ENCODE results near the gene ANAPC1.
A peak's percentile ranks its signal among the peaks of the same experiment; 100 is the strongest.
"Not testable (repeated sequence)": the region's sequence is repeated elsewhere in the genome, so short reads cannot be mapped to it uniquely, and the experiment has no call there.

The ANAPC1 gene

GRCh38 chr2:111883661-111884591, at the start of gene ANAPC1:
Gene ANAPC1, minus strand, starts transcription at chr2:111884193. Its CDS starts 3,368 bp downstream, at chr2:111880825.
- DNase-seq (ENCODE audit: low read depth, low spot score), result no peak

- no peak for DNase-seq (ENCODE audit: low read depth, low spot score)
These were observed 48.9 kb upstream of the ANAPC1 start for GRCh38 chr2:111932841-111933291.

DNA sequence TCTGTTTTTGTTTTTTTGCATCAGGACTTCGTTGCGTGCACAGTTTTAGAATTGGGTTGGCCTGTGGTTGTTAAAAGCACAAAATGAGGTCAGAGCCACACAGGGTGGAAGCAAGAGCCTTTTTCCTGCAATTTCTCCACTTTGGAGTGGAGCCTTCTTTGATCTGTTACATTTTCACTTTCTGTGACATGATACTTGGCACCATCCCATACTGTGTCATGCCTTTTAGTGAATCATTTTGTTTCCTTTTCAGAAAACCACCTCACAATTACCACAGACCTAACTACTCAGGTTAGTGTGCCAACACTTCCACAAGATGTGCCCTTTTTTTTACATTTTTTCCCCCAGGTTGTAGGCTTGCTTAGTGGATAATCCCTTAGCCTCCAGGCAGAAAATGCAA, 46.9 kb upstream of the ANAPC1 start:
- DNase-seq (ENCODE audit: low read depth, low spot score), result no peak

- DNase-seq (ENCODE audit: low read depth, low spot score), result no peak
These were observed 46.4 kb upstream of the ANAPC1 start for GRCh38 chr2:111930409-111930808.

DNA sequence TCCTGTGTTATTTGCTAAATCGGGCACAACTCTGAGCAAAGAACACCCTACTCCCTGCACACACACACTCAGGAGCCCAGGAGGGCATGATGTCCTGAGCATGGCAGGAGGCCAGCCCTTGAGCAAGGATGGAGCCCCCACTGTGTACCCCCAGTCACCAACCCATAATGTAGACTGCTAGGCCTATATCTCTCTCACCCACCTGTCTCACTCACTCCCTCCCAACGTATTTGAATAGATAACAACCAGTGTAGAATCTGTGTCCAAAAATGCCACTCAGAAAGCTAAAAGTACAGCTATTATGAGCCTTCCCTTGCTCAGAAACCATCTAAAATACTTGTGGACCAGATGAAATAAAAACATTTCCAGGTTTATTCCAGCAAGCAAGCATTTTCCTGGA, 43.7 kb upstream of the ANAPC1 start:
- DNase-seq (ENCODE audit: low read depth, low spot score), result no peak

DNA sequence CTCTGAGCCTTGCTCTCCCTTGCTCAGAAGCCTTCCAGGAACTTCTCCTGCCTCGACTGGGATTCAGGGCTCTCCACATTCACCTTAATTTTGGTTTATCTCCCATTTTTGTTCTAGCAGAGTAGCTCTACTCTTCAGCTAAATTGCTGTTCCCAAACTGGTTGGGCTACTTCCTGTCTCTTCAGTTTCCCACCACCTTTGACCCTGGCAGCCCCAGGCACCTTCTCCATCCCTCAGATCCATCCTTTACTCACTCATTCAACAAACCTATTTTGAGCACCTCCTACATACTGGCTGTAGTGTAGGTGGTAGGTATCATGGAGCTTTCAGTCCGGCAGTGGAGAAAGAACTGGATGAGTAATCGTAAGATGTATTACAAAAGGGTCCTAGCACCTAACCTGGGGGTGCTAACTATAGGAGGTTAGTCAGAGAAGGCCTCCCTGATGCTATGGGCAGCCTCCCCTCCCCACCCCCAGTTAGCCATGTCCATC, 40.7 kb upstream of the ANAPC1 start:
- no peak for DNase-seq (ENCODE audit: low read depth, low spot score)

DNA sequence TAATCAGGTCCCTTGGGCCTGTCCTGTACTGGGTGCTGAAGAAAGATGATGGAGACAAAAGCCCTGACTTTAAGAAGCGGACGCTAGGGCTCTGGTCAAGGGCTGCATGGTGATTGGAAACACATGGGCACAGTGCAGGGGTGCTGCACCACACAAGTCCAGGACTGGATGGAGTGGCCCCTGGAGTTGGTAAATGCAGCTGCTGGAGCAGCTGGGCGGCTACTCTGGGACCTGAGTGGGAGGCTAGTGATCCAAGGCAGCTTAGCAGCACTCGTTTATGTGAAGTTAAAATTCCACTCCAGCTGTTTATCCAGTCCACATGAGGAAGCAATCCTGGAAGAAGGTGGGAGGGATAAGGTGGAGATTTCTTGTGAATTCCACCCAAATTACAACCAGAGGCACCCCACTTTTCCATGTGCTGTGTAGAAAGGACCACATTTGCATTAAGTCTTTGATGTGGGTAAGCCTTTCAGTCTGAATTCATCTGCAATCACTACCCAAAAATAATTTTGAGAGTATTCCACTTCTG, 39.3 kb upstream of the ANAPC1 start:
- DNase-seq (ENCODE audit: low read depth, low spot score), result peak; percentile 41

DNA sequence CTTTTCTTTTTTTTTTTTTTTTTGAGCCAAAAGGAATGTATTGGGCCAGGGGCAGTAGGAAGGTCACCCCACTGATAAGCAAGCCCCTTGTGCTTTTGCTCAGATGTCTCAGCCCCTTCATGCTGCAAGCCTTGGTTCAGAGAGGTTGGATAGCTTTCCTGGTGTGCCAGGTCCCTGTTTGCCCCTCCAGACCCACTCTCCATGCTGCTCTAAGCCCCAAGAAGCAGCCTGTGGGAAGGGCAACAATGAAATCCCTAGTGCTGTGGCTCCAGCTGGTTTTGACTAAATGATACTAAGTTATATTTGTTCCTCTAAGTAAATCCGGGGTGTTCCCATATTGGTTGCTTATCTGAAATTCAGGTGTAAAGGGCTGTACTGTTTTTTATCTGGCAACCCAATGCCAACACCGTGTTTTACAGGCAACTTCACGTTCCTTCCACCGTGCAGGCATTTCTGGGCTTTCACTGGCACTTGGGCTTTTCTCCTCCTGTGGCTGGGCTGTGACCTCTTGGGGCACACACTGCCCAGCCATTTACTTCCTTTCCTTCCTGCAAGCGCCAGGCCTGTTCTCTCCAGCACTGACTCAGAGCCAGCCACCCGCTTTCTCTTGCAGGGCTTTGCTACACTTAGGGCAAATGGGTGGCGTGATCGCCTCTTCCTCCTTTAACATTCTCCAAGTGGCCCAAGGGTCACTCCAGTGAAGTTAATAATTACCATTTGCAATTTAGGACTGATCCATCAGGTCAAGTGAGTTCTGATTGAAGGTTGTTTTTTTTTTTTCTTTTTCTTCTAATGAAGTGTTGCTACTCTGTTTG, 36.0 kb upstream of the ANAPC1 start:
- no peak for DNase-seq (ENCODE audit: low read depth, low spot score)

- no peak for DNase-seq (ENCODE audit: low read depth, low spot score)
These were observed 35.4 kb upstream of the ANAPC1 start for GRCh38 chr2:111919365-111919764.

DNA sequence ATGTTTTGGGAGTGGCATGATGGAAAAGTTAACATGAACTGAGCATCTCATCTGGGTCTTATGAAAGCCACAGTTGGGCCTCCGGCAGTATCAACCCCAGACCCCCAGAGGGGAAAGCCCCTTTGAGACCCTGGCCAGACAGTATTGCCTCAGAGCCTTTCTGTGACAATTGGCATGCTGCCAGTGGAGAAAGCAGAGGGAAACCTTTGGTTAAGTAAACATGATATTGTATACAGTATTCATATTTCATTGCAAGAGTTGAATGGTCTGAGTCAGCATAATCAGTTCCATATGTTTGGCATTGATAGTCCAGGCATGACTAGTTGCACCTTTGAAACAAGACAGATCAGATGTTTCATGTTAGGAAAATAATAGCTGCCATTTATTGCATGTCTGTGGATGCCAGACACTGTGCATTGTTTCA, 34.4 kb upstream of the ANAPC1 start:
- DNase-seq (ENCODE audit: low read depth, low spot score), result peak; percentile 90

DNA sequence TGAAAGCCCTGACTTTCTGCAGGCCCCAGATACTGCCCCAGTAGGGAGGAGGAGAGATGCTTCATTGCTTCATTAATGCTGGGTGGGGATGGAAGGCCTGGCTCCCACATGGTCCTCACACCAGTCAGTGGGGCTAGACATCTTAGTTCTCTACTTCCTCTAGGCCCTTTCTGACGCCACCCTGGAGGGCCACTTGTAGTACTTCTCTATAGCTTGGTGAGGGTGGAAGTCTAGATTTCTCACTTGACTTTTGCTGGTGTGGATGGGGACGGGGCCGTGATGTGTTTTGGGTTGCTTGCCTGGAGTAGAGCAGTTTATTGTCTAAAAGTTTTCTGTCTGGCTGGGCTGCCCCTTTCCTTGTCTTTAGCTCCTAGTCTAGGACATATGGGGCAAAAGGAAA, 33.1 kb upstream of the ANAPC1 start:
- DNase-seq (ENCODE audit: low read depth, low spot score), result no peak

DNA sequence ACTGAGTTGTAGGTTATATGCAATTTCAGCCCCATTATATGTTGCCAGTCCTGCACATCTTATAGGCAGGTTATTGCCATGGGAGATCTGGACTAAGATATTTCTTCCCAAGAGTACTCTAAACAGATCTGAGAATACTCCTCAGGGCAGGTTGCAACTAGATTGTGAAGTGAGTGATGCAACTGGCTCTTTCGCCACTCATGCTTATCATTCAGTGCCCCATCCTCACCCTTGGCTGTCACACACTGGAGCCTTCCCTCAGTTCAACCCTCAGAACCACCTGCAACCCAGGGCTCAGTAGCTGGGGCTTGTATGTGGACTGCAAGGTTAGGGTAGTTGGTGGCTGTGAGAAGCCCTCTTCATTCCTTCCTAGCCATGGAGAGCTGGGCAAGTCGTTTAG, 28.6 kb upstream of the ANAPC1 start:
- DNase-seq (ENCODE audit: low read depth, low spot score), result no peak

DNA sequence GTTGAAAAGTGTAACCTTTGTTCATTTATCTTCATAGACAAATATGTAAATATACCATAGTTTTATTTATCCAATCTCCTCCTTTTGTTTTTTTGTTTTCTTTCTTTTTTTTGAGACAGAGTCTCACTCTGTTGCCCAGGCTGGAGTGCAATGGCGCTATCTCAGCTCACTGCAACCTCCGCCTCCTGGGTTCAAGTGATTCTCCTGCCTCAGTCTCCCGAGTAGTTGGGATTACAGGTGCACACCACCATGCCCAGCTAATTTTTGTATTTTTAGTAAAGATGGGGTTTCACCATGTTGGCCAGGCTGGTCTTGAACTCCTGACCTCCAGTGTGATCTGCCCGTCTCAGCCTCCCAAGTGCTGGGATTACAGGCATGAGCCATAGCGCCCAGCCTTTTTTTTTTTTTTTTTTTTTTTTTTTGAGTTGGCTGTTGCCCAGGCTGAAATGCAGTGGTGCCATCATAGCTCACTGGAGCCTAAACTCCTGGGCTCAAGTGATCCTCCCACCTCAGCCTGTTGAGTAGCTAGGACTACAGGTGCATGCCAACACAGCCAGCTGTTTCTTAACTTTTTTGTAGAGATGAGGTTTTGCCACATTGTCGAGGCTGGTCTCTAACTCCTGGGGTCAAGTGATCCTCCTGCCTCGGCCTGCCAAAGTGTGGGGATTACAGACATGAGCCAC, 27.4 kb upstream of the ANAPC1 start:
- DNase-seq (ENCODE audit: low read depth, low spot score), result not testable (repeated sequence)

DNA sequence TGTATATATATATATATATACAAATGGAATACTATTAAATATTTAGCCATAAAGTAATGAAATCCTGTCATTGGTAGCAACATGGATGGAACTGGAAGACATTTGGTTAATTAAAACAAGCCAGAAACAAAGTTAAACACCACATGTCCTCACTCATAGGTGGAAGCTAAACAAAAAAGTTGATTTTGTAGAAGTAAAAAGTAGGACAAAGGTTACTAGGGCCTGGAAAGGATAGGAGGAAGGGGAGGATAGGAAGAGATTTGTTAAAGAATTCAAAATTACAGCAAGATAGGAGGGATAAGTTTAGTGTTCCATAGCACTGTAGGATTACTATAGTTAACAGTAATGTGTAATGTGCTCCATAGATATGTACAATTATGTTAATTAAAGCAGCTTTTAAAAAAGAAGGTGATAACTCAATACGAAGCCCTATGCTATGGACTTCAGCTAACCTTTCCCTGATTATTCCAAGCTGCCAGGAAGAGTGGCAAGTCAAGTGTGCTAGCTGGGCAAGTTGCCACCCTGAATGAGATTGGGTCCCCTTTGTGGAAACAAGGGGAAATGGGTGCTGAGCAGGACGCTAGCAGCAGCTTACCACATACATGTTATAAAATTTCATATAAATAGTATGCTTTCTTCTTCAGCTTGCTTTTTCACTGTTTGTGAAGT, 26.8 kb upstream of the ANAPC1 start:
- no peak for DNase-seq (ENCODE audit: low read depth, low spot score)

DNA sequence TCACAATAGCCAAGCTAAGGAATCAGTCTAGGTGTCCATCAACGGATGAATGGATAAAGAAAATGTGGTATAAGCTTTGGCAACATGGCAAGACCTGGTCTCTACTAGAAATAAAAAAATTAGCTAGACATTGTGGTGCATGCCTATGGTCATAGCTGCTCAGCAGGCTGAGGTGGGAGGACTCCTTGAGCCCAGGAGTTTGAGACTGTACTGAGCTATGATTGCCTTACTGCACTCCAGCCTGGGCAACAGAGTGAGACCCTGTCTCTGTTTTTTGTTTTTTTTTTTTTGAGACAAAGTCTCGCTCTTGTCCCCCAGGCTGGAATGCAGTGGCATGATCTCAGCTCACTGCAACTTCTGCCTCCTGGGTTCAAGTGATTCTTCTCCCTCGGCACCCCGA, 26.0 kb upstream of the ANAPC1 start:
- DNase-seq (ENCODE audit: low read depth, low spot score), result not testable (repeated sequence)

DNA sequence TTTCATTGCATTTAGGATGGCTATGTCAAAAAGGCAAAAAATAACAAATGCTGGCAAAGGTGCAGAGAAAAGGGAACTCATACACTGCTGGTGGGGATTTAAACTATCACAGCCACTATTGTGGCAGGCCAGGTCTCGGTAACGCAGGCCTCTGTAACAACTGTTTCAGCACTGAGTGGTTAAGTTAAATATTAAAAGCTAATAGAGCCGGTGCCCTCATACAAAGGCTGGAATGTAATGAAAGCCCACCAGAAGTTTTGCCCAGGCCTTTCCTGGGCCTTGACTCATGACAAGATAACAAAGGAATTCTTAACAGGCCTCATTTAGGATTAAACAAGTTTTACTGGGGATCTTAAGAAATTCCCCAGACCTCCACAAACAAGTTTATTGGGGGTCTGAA, 25.1 kb upstream of the ANAPC1 start:
- no peak for DNase-seq (ENCODE audit: low read depth, low spot score)

GRCh38 chr2:111908578-111908977, 24.6 kb upstream of the ANAPC1 start:
- no peak for DNase-seq (ENCODE audit: low read depth, low spot score)

GRCh38 chr2:111905990-111906735, 22.2 kb upstream of the ANAPC1 start:
- no peak for DNase-seq (ENCODE audit: low read depth, low spot score)

- DNase-seq (ENCODE audit: low read depth, low spot score), result not testable (repeated sequence)
These were observed 21.5 kb upstream of the ANAPC1 start for GRCh38 chr2:111905475-111905869.

Data from brain pericyte (primary cell).